CD4-positive, alpha-beta T cell treated with Interleukin-12 subunit alpha and Interleukin-12 subunit beta, for 1 hour (primary cell): ENCODE measurements around the gene OSBPL2.

Source experiments
- DNase-seq: peaks from one replicate; pipeline ENCODE4 v3.0.0-alpha.2; 2020

Gene OSBPL2

GRCh38 chr20:62287129-62287528 lies 48.8 kb downstream of the OSBPL2 start:
- DNase-seq = no peak

GRCh38 chr20:62287759-62288534 lies 49.6 kb downstream of the OSBPL2 start:
- no peak for DNase-seq

GRCh38 chr20:62288535-62289105 lies 50.3 kb downstream of the OSBPL2 start:
- DNase-seq = no peak

- DNase-seq = no peak
Measured at GRCh38 chr20:62289131-62289530, 50.8 kb downstream of the OSBPL2 start.

- no peak for DNase-seq
Measured at GRCh38 chr20:62289898-62290297, 51.6 kb downstream of the OSBPL2 start.

- no peak for DNase-seq
Measured at GRCh38 chr20:62291251-62292066, 53.1 kb downstream of the OSBPL2 start.

GRCh38 chr20:62292108-62292507 lies 53.8 kb downstream of the OSBPL2 start:
- DNase-seq = peak; percentile 45

- no peak for DNase-seq
Measured at GRCh38 chr20:62293111-62293784, 54.9 kb downstream of the OSBPL2 start.

- DNase-seq = no peak
Measured at GRCh38 chr20:62293946-62294345, 55.6 kb downstream of the OSBPL2 start.

GRCh38 chr20:62294516-62294915 lies 56.2 kb downstream of the OSBPL2 start:
- no peak for DNase-seq

GRCh38 chr20:62296724-62297448 lies 58.6 kb downstream of the OSBPL2 start:
- no peak for DNase-seq

- no peak for DNase-seq
Measured at GRCh38 chr20:62297449-62298227, 59.3 kb downstream of the OSBPL2 start.

GRCh38 chr20:62298577-62299249 lies 60.4 kb downstream of the OSBPL2 start:
- no peak for DNase-seq

GRCh38 chr20:62299666-62300236 lies 61.4 kb downstream of the OSBPL2 start:
- DNase-seq = no peak

- no peak for DNase-seq
Measured at GRCh38 chr20:62300319-62300718, 62.0 kb downstream of the OSBPL2 start.

GRCh38 chr20:62301111-62301668 lies 62.9 kb downstream of the OSBPL2 start:
- no peak for DNase-seq

GRCh38 chr20:62301773-62302340 lies 63.5 kb downstream of the OSBPL2 start:
- DNase-seq = peak; percentile 88

GRCh38 chr20:62302341-62303061 lies 64.2 kb downstream of the OSBPL2 start, which contains the start of gene ADRM1:
TSS of gene ADRM1 (plus strand) at chr20:62302997. CDS start at chr20:62303569, 572 bp downstream.
- peak; percentile 97 for DNase-seq

- DNase-seq = no peak
Measured at GRCh38 chr20:62303062-62303339, 64.7 kb downstream of the OSBPL2 start.
